Neural cell (in vitro differentiated cells): ENCODE measurements around the gene LRRC45. TPM values are rescaled to one million over a fixed set of nuclear protein-coding genes. Genes with fewer than 3 reads are reported as not detected.

Experiments
- H2AFZ ChIP-seq: fragments of 200-600, 300-800 bp; sonication (generic), shearing (Covaris generic); 2 replicates; pipeline ENCODE4 v1.6.0; 2014; ENCODE audit warnings: low read depth, mild to moderate bottlenecking, antibody characterized with exemption, low read length, moderate library complexity
- H3F3A ChIP-seq: fragments of 200-600 bp; shearing (Covaris generic); 2 replicates; pipeline ENCODE4 v1.6.1; 2016; ENCODE audit warnings: mild to moderate bottlenecking, moderate library complexity, mixed read lengths, antibody characterized with exemption, low read length; ENCODE audit not compliant: insufficient read depth, poor library complexity, severe bottlenecking
- H3K27ac ChIP-seq: fragments of 200-600, 300-800 bp; sonication (generic), shearing (Covaris generic); 2 replicates; pipeline ENCODE4 v1.5.1; 2014; ENCODE audit warnings: mild to moderate bottlenecking, low read length, moderate library complexity
- H3K27me3 ChIP-seq: fragments of 300-800, 200-600 bp; sonication (generic), shearing (Covaris generic); 2 replicates; pipeline ENCODE4 v1.6.0; 2014; ENCODE audit warnings: mild to moderate bottlenecking, low read depth, low read length, moderate library complexity; ENCODE audit not compliant: insufficient read depth
- H3K36me3 ChIP-seq: fragments of 300-800, 200-600 bp; sonication (generic), shearing (Covaris generic); 2 replicates; pipeline ENCODE4 v1.5.1; 2014; ENCODE audit warnings: mild to moderate bottlenecking, antibody characterized with exemption, low read length, moderate library complexity; ENCODE audit not compliant: insufficient read depth
- H3K4me2 ChIP-seq: fragments of 300-800, 200-600 bp; sonication (generic), shearing (Covaris generic); 2 replicates; pipeline ENCODE4 v1.6.0; 2014; ENCODE audit warnings: mild to moderate bottlenecking, low read length
- H3K4me3 ChIP-seq: fragments of 300-800, 200-600 bp; sonication (generic), shearing (Covaris generic); 2 replicates; pipeline ENCODE4 v1.5.1; 2014; ENCODE audit warnings: mild to moderate bottlenecking, low read length, moderate library complexity
- H3K79me2 ChIP-seq: fragments of 200-600 bp; shearing (Covaris generic); replicated peaks from 2 replicates; pipeline ENCODE4 v1.6.0; 2014; ENCODE audit warnings: mild to moderate bottlenecking, low read length, moderate library complexity; ENCODE audit not compliant: insufficient read depth
- H3K9ac ChIP-seq: fragments of 300-800, 200-600 bp; sonication (generic), shearing (Covaris generic); 2 replicates; pipeline ENCODE4 v1.6.1; 2016; ENCODE audit warnings: mild to moderate bottlenecking, low read length, mixed read lengths
- H3K9me2 ChIP-seq: fragments of 200-600 bp; shearing (Covaris generic); 2 replicates; pipeline ENCODE4 v1.6.1; 2016; ENCODE audit warnings: mild to moderate bottlenecking, low read length, mixed read lengths; ENCODE audit not compliant: insufficient read depth
- H3K9me3 ChIP-seq: fragments of 200-600, 300-800 bp; sonication (generic), shearing (Covaris generic); 2 replicates; pipeline ENCODE4 v1.6.1; 2016; ENCODE audit warnings: mild to moderate bottlenecking, mixed run types, low read length, moderate library complexity, mixed read lengths
- H4K20me1 ChIP-seq: fragments of 200-600 bp; shearing (Covaris generic); 2 replicates; pipeline ENCODE4 v1.6.1; 2016; ENCODE audit warnings: mild to moderate bottlenecking, mixed run types; ENCODE audit not compliant: insufficient read depth
- EP300 ChIP-seq: fragments of 450-650 bp; conservative IDR thresholded peaks from 2 replicates; pipeline ENCODE4 v1.6.1; 2014; ENCODE audit warnings: antibody characterized with exemption, mild to moderate bottlenecking, moderate library complexity; ENCODE audit not compliant: poor library complexity, severe bottlenecking
- EZH2 ChIP-seq: fragments of 200-600, 300-800 bp; shearing (Covaris generic), sonication (generic); IDR thresholded peaks from 2 replicates; pipeline ENCODE4 v1.6.1; 2014; ENCODE audit warnings: antibody characterized with exemption, low read length, borderline replicate concordance, mild to moderate bottlenecking; ENCODE audit not compliant: insufficient read depth, poor library complexity, severe bottlenecking
- MXI1 ChIP-seq: fragments of 450-650 bp; conservative IDR thresholded peaks from 2 replicates; pipeline ENCODE4 v1.6.1; 2014; ENCODE audit warnings: antibody characterized with exemption, mild to moderate bottlenecking; ENCODE audit not compliant: poor library complexity, severe bottlenecking
- POLR2AphosphoS5 ChIP-seq: IDR thresholded peaks from 2 replicates; pipeline ENCODE4 v1.6.1; 2012
- RAD21 ChIP-seq: fragments of 450-650 bp; conservative IDR thresholded peaks from 2 replicates; pipeline ENCODE4 v1.6.1; 2014; ENCODE audit warnings: antibody characterized with exemption, mild to moderate bottlenecking, moderate library complexity
- REST ChIP-seq: IDR thresholded peaks from 2 replicates; pipeline ENCODE4 v1.6.1; 2012; ENCODE audit warnings: borderline replicate concordance
- SMC3 ChIP-seq: fragments of 450-650 bp; conservative IDR thresholded peaks from 2 replicates; pipeline ENCODE4 v1.6.1; 2014; ENCODE audit warnings: antibody characterized with exemption, mild to moderate bottlenecking, moderate library complexity; ENCODE audit not compliant: poor library complexity
- TAF1 ChIP-seq: IDR thresholded peaks from 2 replicates; pipeline ENCODE4 v1.6.1; 2012; ENCODE audit warnings: low read depth
- polyA plus RNA-seq: library from polyadenylated mRNA; depleted of rRNA; stranded (reverse); fragments of >200 nt; gene quantifications from 2 replicates; pipeline ENCODE4 v1.2.3, GENCODE V29; 2014
- TF ChIP-seq, protein P1 (sequence below): fragments of 450-650 bp; IDR thresholded peaks from 2 replicates; pipeline ENCODE4 v1.5.1; 2014; ENCODE audit warnings: antibody characterized with exemption, mild to moderate bottlenecking, moderate library complexity; ENCODE audit not compliant: poor library complexity, severe bottlenecking

Gene LRRC45
- polyA plus RNA-seq, 1 donor from 2014 or later: 51.7 TPM

DNA sequence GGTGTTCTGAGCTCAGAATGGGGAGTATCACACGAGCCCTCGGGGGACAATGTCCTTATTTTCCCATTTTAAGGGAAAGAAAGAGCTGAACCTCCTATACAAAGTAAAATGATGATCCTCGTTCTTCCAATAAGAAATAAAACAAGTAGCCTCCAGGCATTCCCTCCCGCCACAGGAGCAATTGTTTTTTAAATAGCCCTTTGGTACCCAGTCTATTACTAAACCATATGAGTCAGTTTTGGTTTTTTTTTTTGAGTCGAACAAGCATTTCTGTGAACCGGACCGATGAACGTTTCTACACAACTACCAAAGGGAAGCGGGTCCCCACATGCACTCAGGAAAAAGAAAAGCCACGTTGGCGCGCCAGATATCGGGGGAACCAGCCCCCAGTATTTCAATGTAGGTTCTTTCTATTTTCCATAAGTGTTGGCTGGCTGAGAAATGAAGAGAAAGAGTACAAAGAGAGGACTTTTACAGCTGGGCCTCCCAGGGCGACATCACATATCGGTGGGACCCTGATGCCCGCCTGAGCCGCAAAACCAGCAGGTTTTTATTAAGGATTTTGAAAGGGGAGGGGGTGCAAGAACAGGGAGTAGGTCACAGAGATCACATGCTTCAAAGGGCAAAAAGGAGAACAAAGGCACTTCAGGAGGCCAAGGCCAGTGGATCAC lies 18.2 kb downstream of the LRRC45 start (continued):
- no peak for TF ChIP-seq MXI1

DNA sequence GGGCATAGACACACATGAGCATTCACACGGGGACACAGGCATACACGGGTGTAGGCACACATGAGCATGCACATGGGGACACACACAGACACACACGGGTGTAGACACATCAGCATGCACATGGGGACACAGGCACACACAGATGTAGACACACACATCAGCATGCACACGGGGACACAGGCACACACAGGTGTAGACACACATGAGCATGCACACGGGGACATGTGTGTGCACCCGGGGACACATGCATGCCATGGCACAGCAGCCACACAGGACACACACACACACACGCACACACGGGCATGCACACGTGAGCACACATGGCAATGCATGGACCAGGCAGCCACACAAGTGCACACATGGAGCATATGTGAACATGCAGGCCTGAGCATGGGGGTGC lies 19.5 kb downstream of the LRRC45 start:
- no peaks in the 10 kb centered on the region for H3K79me2 ChIP-seq
- H3K4me3 ChIP-seq: no peak overlapping the region
- H3K9me2 ChIP-seq: no peaks in the 10 kb centered on the region
- H3K9ac ChIP-seq: no peak overlapping the region
- no peak overlapping the region for H2AFZ ChIP-seq
- H3K9me3 ChIP-seq: no peaks in the 10 kb centered on the region
- no peak overlapping the region for H3K27ac ChIP-seq
- no peaks in the 10 kb centered on the region for H4K20me1 ChIP-seq
- TF ChIP-seq MXI1 (no peak), POLR2AphosphoS5 (no peak), EP300 (no peak), RAD21 (no peak), REST (no peak), TAF1 (no peak), SMC3 (no peak), EZH2 (no peak)
- TF ChIP-seq, protein P1, sequence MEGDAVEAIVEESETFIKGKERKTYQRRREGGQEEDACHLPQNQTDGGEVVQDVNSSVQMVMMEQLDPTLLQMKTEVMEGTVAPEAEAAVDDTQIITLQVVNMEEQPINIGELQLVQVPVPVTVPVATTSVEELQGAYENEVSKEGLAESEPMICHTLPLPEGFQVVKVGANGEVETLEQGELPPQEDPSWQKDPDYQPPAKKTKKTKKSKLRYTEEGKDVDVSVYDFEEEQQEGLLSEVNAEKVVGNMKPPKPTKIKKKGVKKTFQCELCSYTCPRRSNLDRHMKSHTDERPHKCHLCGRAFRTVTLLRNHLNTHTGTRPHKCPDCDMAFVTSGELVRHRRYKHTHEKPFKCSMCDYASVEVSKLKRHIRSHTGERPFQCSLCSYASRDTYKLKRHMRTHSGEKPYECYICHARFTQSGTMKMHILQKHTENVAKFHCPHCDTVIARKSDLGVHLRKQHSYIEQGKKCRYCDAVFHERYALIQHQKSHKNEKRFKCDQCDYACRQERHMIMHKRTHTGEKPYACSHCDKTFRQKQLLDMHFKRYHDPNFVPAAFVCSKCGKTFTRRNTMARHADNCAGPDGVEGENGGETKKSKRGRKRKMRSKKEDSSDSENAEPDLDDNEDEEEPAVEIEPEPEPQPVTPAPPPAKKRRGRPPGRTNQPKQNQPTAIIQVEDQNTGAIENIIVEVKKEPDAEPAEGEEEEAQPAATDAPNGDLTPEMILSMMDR: no peak
- no peaks in the 10 kb centered on the region for H3K36me3 ChIP-seq
- H3K27me3 ChIP-seq: no peaks in the 10 kb centered on the region
- H3F3A ChIP-seq: peaks cover 4% of the 10 kb centered on the region
- H3K4me2 ChIP-seq: no peak overlapping the region

- H3K27me3 ChIP-seq: no peaks in the 10 kb centered on the region
- H3K9me2 ChIP-seq: no peaks in the 10 kb centered on the region
- H3K9me3 ChIP-seq: no peaks in the 10 kb centered on the region
- TF ChIP-seq RAD21 (no peak), MXI1 (no peak), REST (no peak), EP300 (no peak), POLR2AphosphoS5 (no peak), EZH2 (no peak), TAF1 (no peak)
- no peaks in the 10 kb centered on the region for H3K36me3 ChIP-seq
- H3K79me2 ChIP-seq: no peaks in the 10 kb centered on the region
- H3F3A ChIP-seq: no peaks in the 10 kb centered on the region
- no peak overlapping the region for H3K4me3 ChIP-seq
- no peak overlapping the region for H3K9ac ChIP-seq
- H4K20me1 ChIP-seq: no peaks in the 10 kb centered on the region
- no peak overlapping the region for H2AFZ ChIP-seq
- H3K27ac ChIP-seq: no peak overlapping the region
- no peak overlapping the region for H3K4me2 ChIP-seq
Measured at GRCh38 chr17:82043507-82043906, 20.4 kb downstream of the LRRC45 start.
